ENCODE data around the gene ASTN2. TPM values are rescaled to one million over a fixed set of nuclear protein-coding genes. Genes with fewer than 3 reads are reported as not detected.
"Not testable (repeated sequence)": the region's sequence is repeated elsewhere in the genome, so short reads cannot be mapped to it uniquely, and the experiment has no call there.

Gene ASTN2
- total RNA-seq, 4 donors from 2014 or later: 3.3 to 10.2 (median 6.3) TPM

GRCh38 chr9:116460026-116460425, 954.8 kb downstream of the ASTN2 start:
- Histone ChIP-seq H3K27ac (no peak overlapping the region), H3K36me3 (no peaks in the 10 kb centered on the region), H3K27me3 (no peaks in the 10 kb centered on the region), H3K4me1 (no peaks in the 10 kb centered on the region), H3K4me3 (no peak overlapping the region), H3K9me3 (peaks cover 0 to 4% (median 0%) of the 10 kb centered on the region in 4 donors)
- TF ChIP-seq CTCF (IDR thresholded peaks at IDR 0.05) (no peak), POLR2A (IDR thresholded peaks at IDR 0.05) (no peak)
- no peak for DNase-seq

- Histone ChIP-seq H3K4me3 (no peak overlapping the region), H3K27ac (no peak overlapping the region), H3K9me3 (peaks cover 0 to 4% (median 0%) of the 10 kb centered on the region in 4 donors), H3K4me1 (no peaks in the 10 kb centered on the region), H3K36me3 (no peaks in the 10 kb centered on the region), H3K27me3 (no peaks in the 10 kb centered on the region)
- no peak for DNase-seq
- no peak for TF ChIP-seq POLR2A (IDR thresholded peaks at IDR 0.05)
- no peak for TF ChIP-seq CTCF (IDR thresholded peaks at IDR 0.05)
Measured at GRCh38 chr9:116459576-116459975, 955.3 kb downstream of the ASTN2 start.

DNA sequence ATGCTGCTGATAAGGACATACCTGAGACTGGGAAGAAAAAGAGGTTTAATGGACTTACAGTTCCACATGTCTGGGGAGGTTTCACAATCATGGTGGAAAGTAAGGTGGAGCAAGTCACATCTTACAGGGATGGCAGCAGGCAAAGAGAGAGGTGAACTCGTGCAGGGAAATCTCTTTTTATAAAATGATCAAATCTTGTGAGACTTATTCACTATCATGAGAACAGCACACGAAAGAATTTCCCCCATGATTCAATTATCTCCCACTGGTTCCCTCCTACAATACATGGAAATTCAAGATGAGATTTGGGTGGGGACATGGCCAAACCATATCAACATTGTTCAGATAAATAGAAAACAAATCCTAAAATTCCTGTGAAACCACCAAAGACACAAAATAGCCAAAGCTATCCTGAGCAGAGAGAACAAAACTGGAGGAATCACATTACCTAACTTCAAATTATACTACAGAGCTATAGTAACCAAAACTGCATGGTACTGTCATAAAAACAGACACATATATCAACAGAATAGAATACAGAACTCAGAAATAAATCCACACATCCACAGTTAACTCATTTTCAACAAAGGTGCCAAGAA, 958.3 kb downstream of the ASTN2 start:
- no peaks in the 10 kb centered on the region for H3K4me1 ChIP-seq
- DNase-seq: no peak
- no peaks in the 10 kb centered on the region for H3K36me3 ChIP-seq
- no peak for TF ChIP-seq POLR2A (IDR thresholded peaks at IDR 0.05)
- no peak for TF ChIP-seq CTCF (IDR thresholded peaks at IDR 0.05)
- H3K9me3 ChIP-seq: peaks cover 0 to 4% (median 0%) of the 10 kb centered on the region in 4 donors
- H3K27me3 ChIP-seq: no peaks in the 10 kb centered on the region
- no peak overlapping the region for H3K4me3 ChIP-seq
- no peak overlapping the region for H3K27ac ChIP-seq

DNA sequence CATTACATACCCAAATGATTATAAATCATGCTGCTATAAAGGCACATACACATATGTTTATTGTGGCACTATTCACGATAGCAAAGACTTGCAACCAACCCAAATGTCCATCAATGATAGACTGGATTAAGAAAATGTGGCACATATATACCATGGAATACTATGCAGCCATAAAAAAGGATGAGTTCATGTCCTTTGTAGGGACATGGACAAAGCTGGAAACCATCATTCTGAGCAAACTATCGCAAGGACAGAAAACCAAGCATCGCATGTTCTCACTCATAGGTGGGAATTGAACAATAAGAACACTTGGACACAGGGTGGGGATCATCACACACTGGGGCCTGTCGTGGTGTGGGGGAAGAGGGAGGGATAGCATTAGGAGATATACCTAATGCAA, 960.3 kb downstream of the ASTN2 start:
- not testable (repeated sequence) for DNase-seq, H3K9me3 ChIP-seq, H3K4me1 ChIP-seq, H3K36me3 ChIP-seq, H3K27me3 ChIP-seq, H3K4me3 ChIP-seq, H3K27ac ChIP-seq

GRCh38 chr9:116453785-116454184, 961.1 kb downstream of the ASTN2 start:
- no peak for DNase-seq
- H3K27me3 ChIP-seq: no peaks in the 10 kb centered on the region
- TF ChIP-seq POLR2A (IDR thresholded peaks at IDR 0.05): no peak
- no peak for TF ChIP-seq CTCF (IDR thresholded peaks at IDR 0.05)
- no peak overlapping the region for H3K4me3 ChIP-seq
- H3K4me1 ChIP-seq: no peaks in the 10 kb centered on the region
- no peak overlapping the region for H3K27ac ChIP-seq
- H3K9me3 ChIP-seq: peaks cover 0 to 4% (median 0%) of the 10 kb centered on the region in 4 donors
- H3K36me3 ChIP-seq: no peaks in the 10 kb centered on the region

GRCh38 chr9:116452634-116453033, 962.2 kb downstream of the ASTN2 start:
- TF ChIP-seq CTCF (IDR thresholded peaks at IDR 0.05): no peak
- no peak for TF ChIP-seq POLR2A (IDR thresholded peaks at IDR 0.05)
- H3K4me3 ChIP-seq: no peak overlapping the region
- DNase-seq: no peak
- peaks cover 0 to 4% (median 0%) of the 10 kb centered on the region in 4 donors for H3K9me3 ChIP-seq
- no peaks in the 10 kb centered on the region for H3K27me3 ChIP-seq
- no peaks in the 10 kb centered on the region for H3K36me3 ChIP-seq
- H3K27ac ChIP-seq: no peak overlapping the region
- H3K4me1 ChIP-seq: no peaks in the 10 kb centered on the region

Data from Peyer's patch (tissue), 4 donors.